Caco-2 (cell line): Measurements from ENCODE around the gene REG1A. TPM values are rescaled to one million over a fixed set of nuclear protein-coding genes. Genes with fewer than 3 reads are reported as not detected.

ENCODE experiments used
- BruUV-seq: library from RNA; stranded (reverse); fragments of 400-500 nt; replicated peaks from 2 replicates; lab custom pipeline; 2021; lab: Mats Ljungman, UMichigan
- CTCF ChIA-PET: fragments of 300-600 bp; sonication (Branson Sonifier 250); formaldehyde crosslinking; loops from one replicate; lab custom pipeline; 2022; ENCODE audit warnings: antibody characterized with exemption; lab: Charles Lee
- POLR2A ChIA-PET: fragments of 300-600 bp; sonication (Branson Sonifier 250); formaldehyde crosslinking; loops from one replicate; lab custom pipeline; 2022; ENCODE audit warnings: antibody characterized with exemption; lab: Charles Lee
- DNase-seq, 2 experiments: peaks; one replicate each; pipeline versions ENCODE4 v3.0.0 to v3.0.0-alpha.2; 2020 to 2022
- H3K27me3 ChIP-seq: replicated peaks from 2 replicates; pipeline ENCODE4 v1.6.0; 2011; ENCODE audit warnings: low read length; ENCODE audit not compliant: control insufficient read depth, insufficient read depth
- H3K36me3 ChIP-seq: 2 replicates; pipeline ENCODE4 v1.5.1; 2011; ENCODE audit warnings: low read length; ENCODE audit not compliant: control insufficient read depth, insufficient read depth
- H3K4me1 ChIP-seq: fragments of 250-450 bp; sonication (Bioruptor Pico); 2 replicates; pipeline ENCODE4 v1.5.1; 2020; ENCODE audit warnings: mild to moderate bottlenecking
- H3K4me3 ChIP-seq: 2 replicates; pipeline ENCODE4 v1.5.1; 2011; ENCODE audit warnings: low read depth, mild to moderate bottlenecking, control low read depth, low read length
- H3K9me3 ChIP-seq: fragments of 250-450 bp; sonication (Bioruptor Pico); 2 replicates; pipeline ENCODE4 v1.5.1; 2020; ENCODE audit warnings: mild to moderate bottlenecking, moderate library complexity
- H3K27ac Mint-ChIP-seq: one replicate; pipeline ENCODE4 v1.8.0; 2022; ENCODE audit warnings: mixed read lengths; ENCODE audit not compliant: unreplicated experiment
- H3K27me3 Mint-ChIP-seq: one replicate; pipeline ENCODE4 v1.8.0; 2022; ENCODE audit warnings: mixed read lengths; ENCODE audit not compliant: insufficient read depth, unreplicated experiment
- H3K36me3 Mint-ChIP-seq: one replicate; pipeline ENCODE4 v1.8.0; 2022; ENCODE audit warnings: mild to moderate bottlenecking, mixed read lengths; ENCODE audit not compliant: insufficient read depth, unreplicated experiment
- H3K4me1 Mint-ChIP-seq: one replicate; pipeline ENCODE4 v1.8.0; 2022; ENCODE audit warnings: low read depth, mixed read lengths; ENCODE audit not compliant: unreplicated experiment
- H3K4me3 Mint-ChIP-seq: one replicate; pipeline ENCODE4 v1.8.0; 2022; ENCODE audit warnings: mild to moderate bottlenecking, moderate library complexity, mixed read lengths; ENCODE audit not compliant: unreplicated experiment
- H3K9me3 Mint-ChIP-seq: one replicate; pipeline ENCODE4 v1.8.0; 2022; ENCODE audit warnings: mixed read lengths; ENCODE audit not compliant: unreplicated experiment
- CTCF ChIP-seq, 2 experiments: fragments of 200-600 bp in 1 of 2; IDR thresholded peaks; 1 replicate in 1 of 2; 2 replicates in 1 of 2; pipeline versions ENCODE4 v1.5.1 to v1.8.0; 2011 to 2022; ENCODE audit warnings: antibody characterized with exemption in 1 of 2, control low read depth in 1 of 2, inconsistent platforms in 1 of 2, low read depth in 1 of 2, low read length in 1 of 2, mild to moderate bottlenecking in 1 of 2, moderate library complexity in 1 of 2; ENCODE audit not compliant: insufficient read depth in 1 of 2, severe bottlenecking in 1 of 2, unreplicated experiment in 1 of 2
- intact Hi-C: fragments of 100-400 bp; cut with micrococcal nuclease; formaldehyde crosslinking; loops from one replicate; pipeline ENCODE4 v1.10.0; 2022; ENCODE audit not compliant: unreplicated experiment
- total RNA-seq: library from RNA; stranded (reverse); gene quantifications from 2 replicates; pipeline ENCODE4 v1.2.3, GENCODE V29; 2022

Gene REG1A
- total RNA-seq, 1 experiment from 2014 or later: 0.73 TPM

GRCh38 chr2:79112269-79112668, 8.0 kb upstream of the REG1A start:
- H3K27ac Mint-ChIP-seq: no peak overlapping the region
- no TSS peak for BruUV-seq

GRCh38 chr2:79114797-79115494, 5.3 kb upstream of the REG1A start:
- intact Hi-C loops: no loop called here
- BruUV-seq: no TSS peak
- DNase-seq: no peak
- no peaks in the 10 kb centered on the region for H3K4me1 Mint-ChIP-seq
- H3K27me3 ChIP-seq: no peaks in the 10 kb centered on the region
- no peaks in the 10 kb centered on the region for H3K36me3 ChIP-seq
- no peaks in the 10 kb centered on the region for H3K9me3 Mint-ChIP-seq
- TF ChIP-seq CTCF (IDR thresholded peaks at IDR 0.05; ENCODE audit: insufficient read depth in 1 of 2, low read depth in 1 of 2, low read length in 1 of 2, severe bottlenecking in 1 of 2, unreplicated experiment in 1 of 2): no peak
- H3K4me1 ChIP-seq: peaks cover 4% of the 10 kb centered on the region; the same call in 1 of the 2 replicates
- ChIA-PET POLR2A (no interaction called here), CTCF (no interaction called here)
- no peaks in the 10 kb centered on the region for H3K27me3 Mint-ChIP-seq
- no peaks in the 10 kb centered on the region for H3K9me3 ChIP-seq
- no peak overlapping the region for H3K4me3 ChIP-seq
- H3K36me3 Mint-ChIP-seq: no peaks in the 10 kb centered on the region
- no peak overlapping the region for H3K27ac Mint-ChIP-seq
- no peak overlapping the region for H3K4me3 Mint-ChIP-seq

More at GRCh38 chr2:79112269-79112668, 8.0 kb upstream of the REG1A start:
- Histone ChIP-seq H3K36me3 (no peaks in the 10 kb centered on the region), H3K4me3 (no peak overlapping the region), H3K9me3 (no peaks in the 10 kb centered on the region), H3K27me3 (no peaks in the 10 kb centered on the region), H3K4me1 (peaks cover 4% of the 10 kb centered on the region; the same call in 1 of the 2 replicates)
- no peak for DNase-seq
- Mint-ChIP-seq H3K9me3 (no peaks in the 10 kb centered on the region), H3K36me3 (no peaks in the 10 kb centered on the region), H3K4me3 (no peak overlapping the region), H3K27me3 (no peaks in the 10 kb centered on the region), H3K4me1 (no peaks in the 10 kb centered on the region)
- ChIA-PET POLR2A (no interaction called here), CTCF (no interaction called here)
- no peak for TF ChIP-seq CTCF (IDR thresholded peaks at IDR 0.05; ENCODE audit: insufficient read depth in 1 of 2, low read depth in 1 of 2, low read length in 1 of 2, severe bottlenecking in 1 of 2, unreplicated experiment in 1 of 2)
- intact Hi-C loops: no loop called here

DNA sequence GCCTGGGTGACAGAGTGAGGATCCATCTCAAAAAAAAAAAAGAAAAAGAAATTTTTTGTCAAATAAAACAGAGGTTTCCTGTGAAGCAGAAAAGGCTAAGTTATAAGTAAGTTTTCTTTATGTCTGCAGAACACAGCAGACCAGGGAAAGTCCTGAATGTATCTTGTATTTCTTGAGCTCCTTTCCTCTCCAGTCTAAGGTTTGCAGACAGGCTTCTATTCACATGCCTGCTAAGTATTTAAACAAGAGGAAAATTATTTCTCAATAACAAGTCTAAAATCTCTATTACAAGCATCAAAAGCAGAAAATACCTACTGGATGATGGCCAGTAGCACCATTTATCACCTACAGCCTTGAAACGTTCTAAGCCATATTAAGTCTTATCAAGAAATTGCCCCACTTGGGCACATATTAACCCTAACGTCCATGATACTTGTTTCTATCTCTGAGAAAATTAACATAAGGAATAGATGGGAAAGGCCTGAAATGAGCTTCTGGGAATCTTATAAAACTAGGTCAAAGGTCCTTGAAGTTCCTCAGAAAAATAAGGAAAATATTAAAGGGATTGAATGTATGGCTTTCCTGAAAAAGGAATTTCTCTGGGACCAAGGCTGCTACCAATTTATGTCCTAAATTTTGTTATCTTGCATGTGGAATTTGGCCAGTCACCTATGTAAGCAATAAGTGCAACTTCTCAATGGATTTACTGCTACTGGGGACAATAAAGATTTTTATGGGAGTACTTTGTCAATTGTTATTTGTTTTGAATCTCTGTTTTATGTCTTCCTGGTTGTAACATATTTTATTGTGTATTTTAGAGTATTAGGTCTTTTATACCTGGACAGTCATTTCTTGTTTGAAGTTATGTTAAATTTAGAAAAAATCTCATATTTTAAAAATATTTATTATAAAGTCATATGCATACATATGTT, 3.0 kb upstream of the REG1A start:
- no TSS peak for BruUV-seq
- no peak overlapping the region for H3K4me3 ChIP-seq
- TF ChIP-seq CTCF (IDR thresholded peaks at IDR 0.05; ENCODE audit: insufficient read depth in 1 of 2, low read depth in 1 of 2, low read length in 1 of 2, severe bottlenecking in 1 of 2, unreplicated experiment in 1 of 2): no peak
- Mint-ChIP-seq H3K36me3 (no peaks in the 10 kb centered on the region), H3K9me3 (no peaks in the 10 kb centered on the region), H3K4me1 (no peaks in the 10 kb centered on the region), H3K27me3 (no peaks in the 10 kb centered on the region), H3K27ac (no peak overlapping the region), H3K4me3 (no peak overlapping the region)
- H3K27me3 ChIP-seq: no peaks in the 10 kb centered on the region
- ChIA-PET POLR2A (no interaction called here), CTCF (no interaction called here)
- DNase-seq: no peak
- no peaks in the 10 kb centered on the region for H3K9me3 ChIP-seq
- no peaks in the 10 kb centered on the region; the same call in 1 of the 2 replicates for H3K4me1 ChIP-seq
- intact Hi-C loops: no loop called here
- no peaks in the 10 kb centered on the region for H3K36me3 ChIP-seq
